T-helper 17 cell (primary cell): ENCODE measurements around the gene SLX9. TPM values are rescaled to one million over a fixed set of nuclear protein-coding genes. Genes with fewer than 3 reads are reported as not detected.
A peak's percentile ranks its signal among the peaks of the same experiment; 100 is the strongest.

Source experiments
- ATAC-seq: fragments of 150-1000 bp; cut with Tn5 transposase; 2 replicates; pipeline ENCODE4 v1.10.0; 2021; ENCODE audit warnings: mild to moderate bottlenecking, moderate library complexity
- DNase-seq, 3 donors: peaks; one replicate each; pipeline versions ENCODE4 v3.0.0 to v3.0.0-alpha.2; 2020 to 2021
- H3K9me3 ChIP-seq: one replicate; pipeline ENCODE4 v1.7.0; 2013; ENCODE audit warnings: low read length, mild to moderate bottlenecking; ENCODE audit not compliant: control insufficient read depth, poor library complexity, severe bottlenecking
- H3K27ac Mint-ChIP-seq: one replicate; pipeline ENCODE4 v1.8.0; 2022; ENCODE audit warnings: mild to moderate bottlenecking, moderate library complexity, mixed read lengths
- H3K27me3 Mint-ChIP-seq: one replicate; pipeline ENCODE4 v1.8.0; 2022; ENCODE audit warnings: mixed read lengths
- H3K36me3 Mint-ChIP-seq: one replicate; pipeline ENCODE4 v1.8.0; 2022; ENCODE audit warnings: low read depth, mixed read lengths
- H3K4me1 Mint-ChIP-seq: one replicate; pipeline ENCODE4 v1.8.0; 2022; ENCODE audit warnings: mild to moderate bottlenecking, mixed read lengths
- H3K4me3 Mint-ChIP-seq: one replicate; pipeline ENCODE4 v1.8.0; 2022; ENCODE audit warnings: mild to moderate bottlenecking, moderate library complexity, mixed read lengths
- total RNA-seq, 4 donors: library from RNA in 2 of 4; stranded (reverse) in 2 of 4; gene quantifications; one replicate each; pipeline ENCODE4 v1.2.3 and lab custom pipeline; 2022 to 2026

The SLX9 gene
- total RNA-seq, 2 donors from 2014 or later = 14.0 to 15.4 TPM

DNA sequence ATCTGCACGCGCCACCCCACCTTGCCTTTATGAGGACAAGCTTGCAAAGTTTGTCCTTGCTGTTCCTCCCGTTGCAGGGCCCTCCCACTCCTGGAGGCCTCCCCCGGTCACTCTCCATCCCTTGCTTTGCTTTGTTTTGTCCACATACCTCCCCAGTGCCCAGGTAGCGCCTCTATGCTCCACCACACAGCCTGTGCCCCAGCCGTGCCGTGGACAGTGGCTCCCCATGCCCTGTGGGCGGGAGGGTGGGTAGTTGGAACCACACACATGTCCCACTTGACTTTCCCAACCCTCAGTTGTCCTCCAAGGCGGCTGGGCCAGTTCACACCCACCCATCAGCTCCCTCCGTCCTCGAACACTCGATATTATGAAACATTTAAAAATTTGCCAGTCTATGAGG is 24.6 kb downstream of the SLX9 start:
- no peaks in the 10 kb centered on the region for H3K27me3 Mint-ChIP-seq
- peaks cover 29% of the 10 kb centered on the region for H3K4me1 Mint-ChIP-seq
- peak overlapping the region; percentile 33 for H3K4me3 Mint-ChIP-seq
- H3K9me3 ChIP-seq = no peaks in the 10 kb centered on the region
- ATAC-seq (no peak), DNase-seq (no peak)
- no peaks in the 10 kb centered on the region for H3K36me3 Mint-ChIP-seq
- peak overlapping the region; percentile 6 for H3K27ac Mint-ChIP-seq

DNA sequence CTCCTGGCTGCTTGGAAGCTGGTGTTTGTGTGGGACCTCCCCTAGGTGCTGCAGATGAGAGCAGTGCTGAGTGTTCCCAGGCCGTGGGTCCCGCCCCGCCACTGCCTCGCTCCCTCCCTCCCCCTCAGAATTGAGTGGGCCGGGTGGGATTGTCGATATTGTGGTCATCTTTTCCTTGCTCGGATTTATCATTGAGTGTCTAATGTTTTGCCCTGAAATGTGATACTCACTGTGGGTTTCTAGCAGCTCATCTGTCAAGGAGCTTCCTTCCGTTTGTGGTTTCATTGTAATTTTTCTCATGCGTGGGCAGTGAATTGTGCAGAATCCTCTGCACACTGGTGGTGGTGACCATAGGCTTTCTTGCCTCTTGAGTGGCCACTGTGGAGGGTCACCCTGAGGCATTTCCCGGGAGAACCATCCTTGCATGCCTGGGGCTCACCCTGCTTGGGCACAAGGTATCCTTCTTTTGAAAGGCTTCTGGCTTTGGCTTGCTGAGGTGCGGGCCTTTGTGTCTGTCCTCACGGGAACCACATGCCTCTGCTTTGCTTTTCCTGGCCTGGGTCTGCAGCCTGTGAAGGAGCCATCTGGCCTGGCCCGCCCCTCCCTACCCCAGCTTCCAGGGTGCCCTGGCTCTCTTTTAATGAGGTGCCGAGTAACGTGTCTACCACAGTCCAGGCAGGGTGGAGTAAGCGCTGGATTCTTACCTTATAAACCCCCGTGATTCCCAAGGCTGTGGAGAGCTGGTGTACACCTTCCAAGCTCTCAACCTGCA is 25.6 kb downstream of the SLX9 start:
- H3K4me1 Mint-ChIP-seq = peaks cover 28% of the 10 kb centered on the region
- ATAC-seq (peak; percentile 63), DNase-seq (no peak)
- no peaks in the 10 kb centered on the region for H3K9me3 ChIP-seq
- H3K36me3 Mint-ChIP-seq = no peaks in the 10 kb centered on the region
- peak overlapping the region; percentile 89 for H3K4me3 Mint-ChIP-seq
- H3K27ac Mint-ChIP-seq = peak overlapping the region; percentile 2
- H3K27me3 Mint-ChIP-seq = no peaks in the 10 kb centered on the region

- Mint-ChIP-seq H3K27ac (no peak overlapping the region), H3K4me1 (peaks cover 26% of the 10 kb centered on the region), H3K27me3 (no peaks in the 10 kb centered on the region), H3K36me3 (no peaks in the 10 kb centered on the region), H3K4me3 (no peak overlapping the region)
- ATAC-seq (no peak), DNase-seq (no peak)
- no peaks in the 10 kb centered on the region for H3K9me3 ChIP-seq
These were observed 26.6 kb downstream of the SLX9 start for GRCh38 chr21:44966135-44967081.

GRCh38 chr21:44967082-44968047 is 27.5 kb downstream of the SLX9 start:
- no peaks in the 10 kb centered on the region for H3K9me3 ChIP-seq
- H3K4me3 Mint-ChIP-seq = peak overlapping the region; percentile 19
- peaks cover 26% of the 10 kb centered on the region for H3K4me1 Mint-ChIP-seq
- DNase-seq (no peak), ATAC-seq (no peak)
- H3K27ac Mint-ChIP-seq = no peak overlapping the region
- H3K36me3 Mint-ChIP-seq = no peaks in the 10 kb centered on the region
- no peaks in the 10 kb centered on the region for H3K27me3 Mint-ChIP-seq

GRCh38 chr21:44969066-44969670 is 29.3 kb downstream of the SLX9 start:
- ATAC-seq = no peak
- Mint-ChIP-seq H3K4me3 (no peak overlapping the region), H3K27ac (no peak overlapping the region), H3K27me3 (no peaks in the 10 kb centered on the region), H3K36me3 (no peaks in the 10 kb centered on the region), H3K4me1 (peaks cover 21% of the 10 kb centered on the region)
- H3K9me3 ChIP-seq = no peaks in the 10 kb centered on the region
- no peak for DNase-seq

- Mint-ChIP-seq H3K4me3 (no peak overlapping the region), H3K36me3 (no peaks in the 10 kb centered on the region), H3K27ac (no peak overlapping the region), H3K27me3 (no peaks in the 10 kb centered on the region), H3K4me1 (peaks cover 14% of the 10 kb centered on the region)
- H3K9me3 ChIP-seq = no peaks in the 10 kb centered on the region
- DNase-seq (no peak), ATAC-seq (peak; percentile 29)
These were observed 30.3 kb downstream of the SLX9 start for GRCh38 chr21:44969931-44970755.

- DNase-seq (no peak), ATAC-seq (no peak)
- no peaks in the 10 kb centered on the region for H3K9me3 ChIP-seq
- Mint-ChIP-seq H3K27me3 (no peaks in the 10 kb centered on the region), H3K36me3 (no peaks in the 10 kb centered on the region), H3K27ac (no peak overlapping the region), H3K4me1 (peaks cover 10% of the 10 kb centered on the region), H3K4me3 (no peak overlapping the region)
These were observed 31.2 kb downstream of the SLX9 start for GRCh38 chr21:44970766-44971671.

- no peaks in the 10 kb centered on the region for H3K36me3 Mint-ChIP-seq
- peaks cover 7% of the 10 kb centered on the region for H3K4me1 Mint-ChIP-seq
- H3K9me3 ChIP-seq = no peaks in the 10 kb centered on the region
- no peak overlapping the region for H3K4me3 Mint-ChIP-seq
- no peak for ATAC-seq
- H3K27me3 Mint-ChIP-seq = no peaks in the 10 kb centered on the region
- no peak for DNase-seq
- H3K27ac Mint-ChIP-seq = no peak overlapping the region
These were observed 31.8 kb downstream of the SLX9 start for GRCh38 chr21:44971672-44971995.

DNA sequence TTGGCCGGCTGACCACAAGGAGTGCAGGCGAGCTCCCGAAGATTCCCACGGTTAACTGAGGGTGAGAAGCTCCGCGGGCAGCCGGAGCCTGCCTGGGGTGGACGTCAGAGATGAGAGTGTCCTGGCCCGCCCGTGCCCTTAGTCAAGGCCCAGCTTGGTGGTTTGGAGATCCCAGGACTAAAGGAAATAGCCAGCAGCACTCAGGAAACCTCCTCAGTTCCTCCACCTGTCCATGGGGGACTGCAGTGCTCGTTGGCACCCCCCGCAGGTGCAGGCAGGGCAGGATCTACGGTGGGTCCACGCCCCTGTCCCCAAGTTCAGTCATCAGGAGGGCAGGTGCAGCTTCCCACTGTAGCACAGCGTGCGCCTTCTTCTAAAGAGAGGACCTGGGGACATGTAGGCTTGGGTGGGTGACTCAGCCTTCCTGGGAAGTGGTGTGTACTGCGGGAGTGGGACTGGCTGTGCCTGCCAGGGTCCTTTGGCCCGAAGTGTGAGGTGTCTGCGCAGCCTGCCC is 32.5 kb downstream of the SLX9 start:
- H3K4me1 Mint-ChIP-seq = peaks cover 6% of the 10 kb centered on the region
- DNase-seq = no peak
- ATAC-seq = no peak
- no peak overlapping the region for H3K4me3 Mint-ChIP-seq
- no peaks in the 10 kb centered on the region for H3K9me3 ChIP-seq
- H3K27me3 Mint-ChIP-seq = no peaks in the 10 kb centered on the region
- no peak overlapping the region for H3K27ac Mint-ChIP-seq
- no peaks in the 10 kb centered on the region for H3K36me3 Mint-ChIP-seq

GRCh38 chr21:44972821-44973220 is 33.0 kb downstream of the SLX9 start:
- Mint-ChIP-seq H3K27ac (no peak overlapping the region), H3K4me1 (peaks cover 3% of the 10 kb centered on the region), H3K27me3 (no peaks in the 10 kb centered on the region), H3K36me3 (no peaks in the 10 kb centered on the region), H3K4me3 (no peak overlapping the region)
- DNase-seq (no peak), ATAC-seq (no peak)
- no peaks in the 10 kb centered on the region for H3K9me3 ChIP-seq

DNA sequence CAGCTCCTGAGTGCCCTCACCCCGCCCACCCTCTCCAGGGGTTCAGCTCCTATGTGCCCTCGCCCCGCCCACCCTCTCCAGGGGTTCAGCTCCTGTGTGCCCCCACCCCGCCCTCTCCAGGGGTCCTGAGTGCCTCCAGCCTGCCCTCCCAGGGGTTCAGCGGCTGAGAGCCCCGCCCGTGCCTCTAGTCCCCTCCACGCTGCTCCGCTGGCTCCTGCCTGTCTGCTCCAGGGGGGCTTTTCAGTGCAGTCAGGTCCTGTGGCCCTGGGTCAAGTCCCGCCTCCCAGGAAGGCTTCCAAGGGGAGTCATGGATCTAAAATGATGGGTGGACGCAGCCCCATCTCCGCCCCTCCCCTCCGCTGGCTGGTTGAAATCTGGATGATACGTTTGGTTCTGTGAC is 33.8 kb downstream of the SLX9 start:
- H3K4me1 Mint-ChIP-seq = no peaks in the 10 kb centered on the region
- no peaks in the 10 kb centered on the region for H3K9me3 ChIP-seq
- no peak for DNase-seq
- H3K27me3 Mint-ChIP-seq = no peaks in the 10 kb centered on the region
- ATAC-seq = no peak
- H3K4me3 Mint-ChIP-seq = no peak overlapping the region
- H3K36me3 Mint-ChIP-seq = no peaks in the 10 kb centered on the region
- H3K27ac Mint-ChIP-seq = no peak overlapping the region
